GM12878 (cell line): ENCODE results near the gene TMEM192. TPM values are rescaled to one million over a fixed set of nuclear protein-coding genes. Genes with fewer than 3 reads are reported as not detected.

Experiments used
- ATAC-seq: fragments of 200-7000 bp; cut with Tn5 transposase; 3 replicates; pipeline ENCODE4 v1.9.1; 2020; ENCODE audit warnings: mild to moderate bottlenecking, moderate library complexity
- BruUV-seq: library from RNA; stranded (reverse); fragments of 400-500 nt; replicated peaks from 2 replicates; lab custom pipeline; 2021; lab: Mats Ljungman, UMichigan
- CTCF ChIA-PET: fragments of 300-600 bp; sonication (Branson Sonifier 250); formaldehyde crosslinking; extraction: SDS; loops from one replicate; lab custom pipeline; 2021; ENCODE audit warnings: inconsistent platforms; lab: Yijun Ruan, JAX
- POLR2A ChIA-PET: fragments of 350-600 bp; formaldehyde crosslinking; extraction: SDS; loops from one replicate; lab custom pipeline; 2021; ENCODE audit warnings: inconsistent platforms; lab: Charles Lee
- RAD21 ChIA-PET: fragments of 300-600 bp; sonication (Branson Sonifier 250); formaldehyde crosslinking; loops from one replicate; lab custom pipeline; 2023; ENCODE audit warnings: antibody characterized with exemption; ENCODE audit not compliant: unreplicated experiment; lab: Charles Lee
- SMC1A ChIA-PET: fragments of 300-600 bp; sonication (Branson Sonifier 250); formaldehyde crosslinking; loops from one replicate; lab custom pipeline; 2023; ENCODE audit not compliant: unreplicated experiment, uncharacterized antibody; lab: Charles Lee
- DNase-seq: peaks from one replicate; pipeline ENCODE4 v3.0.0-alpha.2; 2011; ENCODE audit warnings: low read depth, low spot score
- FAIRE-seq: peaks from 3 replicates; lab custom pipeline; 2011; peaks lifted over from hg19 to GRCh38; lab: Jason Lieb, UNC
- H2AFZ ChIP-seq: 2 replicates; pipeline ENCODE4 v1.6.0; 2011; ENCODE audit warnings: low read depth, low read length, control low read depth; ENCODE audit not compliant: control insufficient read depth
- H3K27ac ChIP-seq: 2 replicates; pipeline ENCODE4 v1.5.1; 2011; ENCODE audit warnings: control low read depth; ENCODE audit not compliant: control insufficient read depth, insufficient read depth
- H3K27me3 ChIP-seq, 2 experiments: replicated peaks in 1 of 2; 2 replicates each; pipeline versions ENCODE4 v1.6.0 to v1.6.1; 2011; ENCODE audit warnings: low read length in 1 of 2; ENCODE audit not compliant: control insufficient read depth in 2 of 2, insufficient read depth in 2 of 2
- H3K36me3 ChIP-seq, 2 experiments: 2 replicates each; pipeline ENCODE4 v1.5.1; 2011; ENCODE audit warnings: low read length in 1 of 2; ENCODE audit not compliant: control insufficient read depth in 2 of 2, insufficient read depth in 2 of 2
- H3K4me1 ChIP-seq: 2 replicates; pipeline ENCODE4 v1.6.1; 2011; ENCODE audit warnings: mild to moderate bottlenecking, low read length, moderate library complexity, mixed read lengths; ENCODE audit not compliant: control insufficient read depth, insufficient read depth
- H3K4me2 ChIP-seq: 2 replicates; pipeline ENCODE4 v1.6.0; 2011; ENCODE audit warnings: control low read depth; ENCODE audit not compliant: control insufficient read depth, insufficient read depth
- H3K4me3 ChIP-seq: fragments of 200-600 bp; sonication (generic); 2 replicates; pipeline ENCODE4 v1.5.1; 2016
- H3K79me2 ChIP-seq: 2 replicates; pipeline ENCODE4 v1.6.0; 2011; ENCODE audit warnings: low read length; ENCODE audit not compliant: control insufficient read depth, insufficient read depth
- H3K9ac ChIP-seq: 2 replicates; pipeline ENCODE4 v1.8.0; 2011; ENCODE audit warnings: low read length, control low read depth, mixed read lengths; ENCODE audit not compliant: control insufficient read depth, insufficient read depth
- H3K9me3 ChIP-seq: replicated peaks from 3 replicates; pipeline ENCODE4 v1.5.1; 2011; ENCODE audit warnings: mild to moderate bottlenecking, low read length; ENCODE audit not compliant: control insufficient read depth, insufficient read depth
- H4K20me1 ChIP-seq: 2 replicates; pipeline ENCODE4 v1.6.0; 2011; ENCODE audit not compliant: control insufficient read depth, insufficient read depth
- ATF3 ChIP-seq: IDR thresholded peaks from 2 replicates; pipeline ENCODE4 v1.6.1; 2011; ENCODE audit warnings: low read depth, mild to moderate bottlenecking, low read length, moderate library complexity, borderline replicate concordance; ENCODE audit errors: extremely low read depth
- CUX1 ChIP-seq: IDR thresholded peaks from 2 replicates; pipeline ENCODE4 v1.6.1; 2012; ENCODE audit warnings: improper control_type of control experiment, low read depth, low read length; ENCODE audit not compliant: insufficient replicate concordance
- JUND ChIP-seq: IDR thresholded peaks from 2 replicates; pipeline ENCODE4 v1.6.1; 2012; ENCODE audit warnings: low read depth, mild to moderate bottlenecking, low read length, improper control_type of control experiment, moderate library complexity
- KLF5 ChIP-seq: fragments of 450-650 bp; IDR thresholded peaks from 2 replicates; pipeline ENCODE4 v1.6.1; 2014; ENCODE audit warnings: mild to moderate bottlenecking; ENCODE audit not compliant: partially characterized antibody
- MEF2A ChIP-seq: IDR thresholded peaks from 2 replicates; pipeline ENCODE4 v1.6.1; 2011; ENCODE audit warnings: low read depth, mild to moderate bottlenecking, low read length, moderate library complexity; ENCODE audit not compliant: insufficient read depth
- PKNOX1 ChIP-seq: fragments of 450-650 bp; IDR thresholded peaks from 2 replicates; pipeline ENCODE4 v1.6.1; 2016; ENCODE audit warnings: mild to moderate bottlenecking
- POLR2AphosphoS5 ChIP-seq: IDR thresholded peaks from 2 replicates; pipeline ENCODE4 v1.6.1; 2011; ENCODE audit warnings: mild to moderate bottlenecking, low read length, inconsistent platforms
- RAD21 ChIP-seq: IDR thresholded peaks from 2 replicates; pipeline ENCODE4 v1.6.1; 2011; ENCODE audit warnings: mild to moderate bottlenecking, low read depth, low read length, moderate library complexity; ENCODE audit not compliant: insufficient read depth
- RFX5 ChIP-seq: IDR thresholded peaks from 2 replicates; pipeline ENCODE4 v1.6.1; 2011; ENCODE audit warnings: low read depth, low read length, improper control_type of control experiment
- SMAD1 ChIP-seq: fragments of 450-650 bp; IDR thresholded peaks from 2 replicates; pipeline ENCODE4 v1.6.1; 2018; ENCODE audit warnings: mild to moderate bottlenecking, low read depth; ENCODE audit not compliant: partially characterized antibody
- SMARCA5 ChIP-seq: fragments of 450-650 bp; IDR thresholded peaks from 2 replicates; pipeline ENCODE4 v1.6.1; 2017; ENCODE audit warnings: mild to moderate bottlenecking
- TCF7 ChIP-seq: IDR thresholded peaks from 2 replicates; pipeline ENCODE4 v1.6.1; 2014; ENCODE audit warnings: antibody characterized with exemption, borderline replicate concordance
- USF2 ChIP-seq: IDR thresholded peaks from 2 replicates; pipeline ENCODE4 v1.6.1; 2011; ENCODE audit warnings: low read depth, low read length, improper control_type of control experiment, borderline replicate concordance
- ZBTB33 ChIP-seq: fragments of 450-650 bp; IDR thresholded peaks from 2 replicates; pipeline ENCODE4 v1.6.1; 2017; ENCODE audit warnings: mild to moderate bottlenecking
- ZNF274 ChIP-seq: IDR thresholded peaks from one replicate; pipeline ENCODE4 v1.8.0; 2011; ENCODE audit not compliant: insufficient read length, insufficient read depth
- WGBS: methylation state at CpG from one replicate; pipeline ENCODE4 v1.1.6; 2016; ENCODE audit warnings: low lambda C conversion rate; ENCODE audit not compliant: insufficient replicate concordance, insufficient coverage; ENCODE audit errors: missing lambda C conversion rate; 5-methylcytosine and 5-hydroxymethylcytosine counted together
- in situ Hi-C: fragments of 300-500 bp; cut with MboI; formaldehyde crosslinking; loops from 9 replicates; pipeline ENCODE4 v1.14.3; 2018; ENCODE audit warnings: mixed read lengths
- intact Hi-C: fragments of 100-400 bp; cut with micrococcal nuclease; formaldehyde crosslinking; loops from one replicate; pipeline ENCODE4 v1.14.2; 2022; ENCODE audit not compliant: unreplicated experiment
- polyA plus RNA-seq, 11 experiments: library from polyadenylated mRNA; depleted of rRNA in 4 of 11; unstranded in 6 of 11; stranded (reverse) in 5 of 11; fragments of >200 nt; fragmentation: Nextera tagmentation in 4 of 11; fragmentation: Illumina TruSeq in 1 of 11; extraction: Ambion mirVana in 4 of 11; extraction: Trizol in 1 of 11; gene quantifications; 1 replicate in 1 of 11; 2 replicates in 10 of 11; pipeline versions ENCODE4 v1.2.1 to v1.2.3, GENCODE V29; 2011 to 2016; ENCODE audit warnings: inconsistent platforms in 2 of 11, missing spikeins in 2 of 11, low read depth in 1 of 11
- total RNA-seq, 4 experiments: library from RNA; depleted of rRNA in 3 of 4; stranded (reverse); fragments of >200 nt in 3 of 4; fragmentation: Illumina TruSeq in 1 of 4; extraction: Trizol in 1 of 4; gene quantifications; 2 replicates each; pipeline versions ENCODE4 v1.2.1 to v1.2.3, GENCODE V29; 2013 to 2021

The TMEM192 gene
- total and polyA plus RNA-seq, 10 of the 15 experiments (the other 5 are each of a cell fraction or from before 2014, with no cell fraction given) = 1.8 to 16.0 (median 10.0) TPM

GRCh38 chr4:165115301-165115700 lies 2.6 kb upstream of the TMEM192 start:
- FAIRE-seq = no peak
- WGBS = 46% methylated on average over 3 of the region's 3 CpGs
- in situ Hi-C loops = no loop called here
- Histone ChIP-seq H3K9me3 (peaks cover 2% of the 10 kb centered on the region; the same call in 1 of the 3 replicates), H3K36me3 (no peaks in the 10 kb centered on the region), H4K20me1 (no peaks in the 10 kb centered on the region), H3K9ac (no peak overlapping the region), H3K27ac (no peak overlapping the region), H3K79me2 (peaks cover 7% of the 10 kb centered on the region), H3K4me3 (no peak overlapping the region), H2AFZ (no peak overlapping the region), H3K27me3 (no peaks in the 10 kb centered on the region), H3K4me2 (no peak overlapping the region), H3K4me1 (peaks cover 5% of the 10 kb centered on the region; the same call in 1 of the 2 replicates)
- CTCF ChIA-PET = interaction anchor here (1.3 kb wide), 1 partner anchor 69 kb away, joined by 3 read pairs; no protein-coding TSS in a partner anchor
- intact Hi-C loops = no loop called here
- DNase-seq = no peak
- no peak for ATAC-seq
- POLR2A ChIA-PET = no interaction called here
- RAD21 ChIA-PET = interaction anchor here (1.0 kb wide), 1 partner anchor 16 kb away, joined by 3 read pairs; no protein-coding TSS in a partner anchor
- no TSS peak for BruUV-seq
- SMC1A ChIA-PET = interaction anchor here (0.8 kb wide), 1 partner anchor 541 kb away, joined by 3 read pairs; no protein-coding TSS in a partner anchor
- TF ChIP-seq SMAD1 = no peak
- no peak for TF ChIP-seq TCF7
- TF ChIP-seq RAD21 = no peak
- no peak for TF ChIP-seq KLF5
- TF ChIP-seq CUX1 = no peak
- TF ChIP-seq POLR2AphosphoS5 = no peak
- TF ChIP-seq MEF2A = no peak
- no peak for TF ChIP-seq SMARCA5
- no peak for TF ChIP-seq ZNF274
- no peak for TF ChIP-seq ZBTB33
- TF ChIP-seq ATF3 = no peak
- TF ChIP-seq RFX5 = no peak
- no peak for TF ChIP-seq PKNOX1
- no peak for TF ChIP-seq JUND
- no peak for TF ChIP-seq USF2
